ENCODE results near the gene FAM186B.

GRCh38 chr12:49645146-49646039 is 40.0 kb upstream of the FAM186B start:
- no peak for TF ChIP-seq POLR2A (IDR thresholded peaks at IDR 0.05; ENCODE audit: low read length)
- no peak for TF ChIP-seq CTCF (IDR thresholded peaks at IDR 0.05)
- TF ChIP-seq EP300 (IDR thresholded peaks at IDR 0.05), result no peak
- no peak for TF ChIP-seq ZFP36 (IDR thresholded peaks at IDR 0.05; ENCODE audit: borderline replicate concordance, partially characterized antibody)

Measured in A549 (cell line).